Embryonic facial prominence (tissue), 1 donor: ENCODE results near the gene NAT10.
"Not testable (repeated sequence)": the region's sequence is repeated elsewhere in the genome, so short reads cannot be mapped to it uniquely, and the experiment has no call there.

Experiments
- DNase-seq: peaks from one replicate; pipeline ENCODE4 v3.0.0-alpha.2; 2016; ENCODE audit errors: extremely low spot score

The NAT10 gene

GRCh38 chr11:34167961-34168360, 62.5 kb downstream of the NAT10 start:
- no peak for DNase-seq

DNA sequence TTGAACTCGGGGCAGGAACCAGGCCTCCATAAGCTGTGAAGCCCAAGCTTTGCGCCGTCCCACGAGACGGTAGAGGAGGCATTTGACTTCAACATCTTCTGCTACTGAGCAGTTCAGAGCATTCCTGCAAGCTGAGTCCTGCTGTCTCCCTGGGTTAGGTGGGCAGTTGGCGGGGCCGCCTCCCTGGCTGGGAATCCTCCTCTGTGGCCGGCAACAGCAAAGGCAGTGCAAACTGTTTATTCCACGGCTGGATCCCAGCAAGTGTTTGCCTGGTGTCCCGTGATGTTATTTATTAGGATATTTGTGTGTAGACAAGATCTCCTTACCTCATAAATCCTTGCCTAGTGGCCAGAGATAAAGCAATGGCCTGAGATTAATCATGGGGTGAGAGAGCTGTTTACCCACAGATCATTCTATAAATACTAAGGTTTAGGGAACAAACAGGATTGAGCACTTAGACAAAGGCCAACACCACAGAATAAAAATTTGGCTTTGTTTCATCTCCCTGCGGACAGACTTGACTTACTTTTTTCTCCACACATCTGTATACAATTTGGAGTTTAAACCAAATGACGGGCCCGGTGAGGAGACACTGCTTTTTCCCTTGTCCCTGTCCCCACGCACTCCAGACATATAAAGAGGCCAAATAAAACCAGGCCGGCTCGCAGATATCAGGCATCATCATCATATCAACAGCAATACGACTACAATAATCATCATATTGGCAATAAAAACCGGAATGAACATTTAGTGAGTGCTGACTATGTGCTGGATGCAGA, 63.4 kb downstream of the NAT10 start:
- no peak for DNase-seq

- no peak for DNase-seq
These were observed 64.3 kb downstream of the NAT10 start for GRCh38 chr11:34169686-34170085.

DNA sequence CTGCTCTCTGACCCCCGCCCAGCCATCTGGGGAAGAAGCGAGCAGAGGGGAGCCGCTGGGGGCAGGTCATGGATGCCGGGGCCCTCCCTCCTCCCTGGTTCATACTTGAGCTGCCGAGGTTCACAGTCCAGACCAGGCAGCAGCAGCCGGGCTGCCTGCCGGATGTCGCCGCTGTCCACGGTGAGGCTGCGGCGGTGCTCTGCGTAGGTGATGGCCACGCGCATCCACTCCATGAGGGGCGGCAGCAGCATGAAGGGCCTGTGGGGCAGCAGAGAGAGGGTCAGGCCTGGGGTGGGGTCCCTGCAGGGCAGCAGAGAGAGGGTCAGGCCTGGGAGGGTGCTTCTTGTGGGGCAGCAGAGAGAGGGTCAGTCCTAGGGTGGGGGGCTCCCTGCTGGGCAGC, 67.6 kb downstream of the NAT10 start:
- DNase-seq, result no peak

DNA sequence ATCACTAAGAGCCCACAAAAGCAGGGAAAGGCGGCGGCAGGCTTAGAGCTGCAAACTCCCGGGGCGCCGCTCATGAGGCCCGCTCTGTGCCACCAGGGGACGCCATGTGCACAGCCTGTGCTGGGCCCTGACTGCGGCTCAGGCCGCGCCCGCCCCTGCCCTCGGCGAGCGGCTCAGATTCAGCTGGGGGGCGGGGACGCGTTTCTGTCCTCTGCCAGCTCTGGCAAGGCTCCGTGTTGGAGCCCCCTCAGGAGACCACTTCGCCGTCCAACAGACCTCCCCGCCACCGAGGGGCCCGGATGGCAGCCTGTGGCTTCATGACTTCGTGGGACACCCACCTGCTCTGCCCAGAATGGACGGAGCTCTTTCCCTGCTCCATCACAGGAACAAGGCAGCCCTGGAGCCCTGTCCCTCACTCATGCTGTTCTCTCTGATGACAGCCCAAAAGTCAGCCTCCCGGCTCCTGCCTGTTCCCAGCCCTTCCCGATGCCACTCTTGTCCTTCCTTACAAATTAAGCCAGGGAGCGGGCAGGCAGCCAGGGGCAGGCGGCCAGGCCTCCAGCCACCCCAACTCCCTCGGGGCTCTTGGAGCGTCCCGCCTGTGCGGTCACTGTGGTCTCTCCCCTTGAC, 69.1 kb downstream of the NAT10 start:
- peak; percentile 63 for DNase-seq

GRCh38 chr11:34175284-34176019, 70.0 kb downstream of the NAT10 start:
- no peak for DNase-seq

- DNase-seq, result no peak
These were observed 71.4 kb downstream of the NAT10 start for GRCh38 chr11:34176751-34177209.

DNA sequence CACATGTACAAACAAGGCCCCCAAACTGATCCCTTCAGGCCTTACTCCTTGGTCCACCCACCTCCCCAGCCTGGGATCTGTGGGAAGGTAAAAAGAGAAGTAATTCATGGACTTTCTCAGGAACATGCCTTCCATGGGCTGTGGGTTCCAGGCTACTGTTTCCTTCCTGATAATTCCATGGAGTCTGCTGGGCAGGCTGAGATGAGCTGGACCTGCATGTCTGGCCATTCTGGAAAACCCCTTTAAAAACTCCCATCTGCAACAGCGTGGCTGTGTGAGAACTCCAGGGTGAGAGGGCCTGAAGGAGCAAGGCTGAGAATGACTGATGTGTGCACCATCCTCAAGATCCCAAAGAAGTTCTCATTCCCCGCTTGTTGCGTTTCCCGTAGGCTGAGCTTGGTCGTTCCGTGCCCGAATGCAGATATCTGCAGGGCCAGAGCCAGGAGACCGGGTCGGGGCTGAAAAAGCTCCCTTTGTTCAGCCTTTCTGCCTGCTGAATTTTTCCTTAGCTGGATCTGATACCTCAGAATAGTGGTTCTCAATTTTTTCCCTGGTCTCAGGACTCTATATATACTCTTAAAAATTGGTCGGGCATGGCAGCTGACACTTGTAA, 72.9 kb downstream of the NAT10 start:
- DNase-seq, result no peak

- DNase-seq, result no peak
These were observed 73.7 kb downstream of the NAT10 start for GRCh38 chr11:34179026-34179675.

DNA sequence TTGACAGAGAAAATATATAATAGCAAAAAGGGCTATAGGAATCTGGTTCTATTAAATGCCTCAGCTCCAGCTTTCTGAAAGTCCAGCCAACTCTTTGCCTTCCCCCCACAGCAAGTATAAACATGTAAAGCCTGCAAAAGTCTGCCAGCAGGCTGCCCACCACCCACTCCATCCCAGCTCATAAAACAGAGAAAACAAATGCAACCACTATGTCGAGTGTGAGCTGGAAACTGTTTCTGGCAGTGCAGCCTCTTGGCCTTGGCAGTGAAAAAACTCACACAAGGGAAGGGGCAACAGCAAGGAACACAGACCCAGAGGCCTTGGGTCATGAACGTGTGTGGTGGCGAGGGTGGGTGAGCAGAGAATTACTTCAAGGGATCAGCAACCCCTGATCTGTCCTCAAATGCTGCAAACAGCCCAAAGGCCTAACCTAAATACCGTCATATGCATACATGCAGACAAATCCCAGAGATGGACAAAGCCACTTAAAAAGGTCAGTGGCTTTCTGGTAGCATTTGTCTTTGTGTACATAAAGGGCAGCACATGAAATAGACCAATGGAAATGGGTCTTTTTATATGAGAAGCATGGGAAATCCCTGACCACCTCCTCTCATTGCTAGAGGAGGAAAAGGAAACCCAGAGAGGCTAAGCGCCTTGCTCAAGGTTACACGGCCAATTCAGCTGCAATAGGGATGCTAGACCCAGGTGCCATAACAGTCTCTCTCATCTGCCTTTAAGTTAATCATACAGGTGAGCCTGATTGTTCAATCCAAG, 74.8 kb downstream of the NAT10 start:
- DNase-seq, result no peak

- DNase-seq, result not testable (repeated sequence)
These were observed 75.4 kb downstream of the NAT10 start for GRCh38 chr11:34180814-34181165.

- DNase-seq, result no peak
These were observed 75.8 kb downstream of the NAT10 start for GRCh38 chr11:34181251-34181650.

DNA sequence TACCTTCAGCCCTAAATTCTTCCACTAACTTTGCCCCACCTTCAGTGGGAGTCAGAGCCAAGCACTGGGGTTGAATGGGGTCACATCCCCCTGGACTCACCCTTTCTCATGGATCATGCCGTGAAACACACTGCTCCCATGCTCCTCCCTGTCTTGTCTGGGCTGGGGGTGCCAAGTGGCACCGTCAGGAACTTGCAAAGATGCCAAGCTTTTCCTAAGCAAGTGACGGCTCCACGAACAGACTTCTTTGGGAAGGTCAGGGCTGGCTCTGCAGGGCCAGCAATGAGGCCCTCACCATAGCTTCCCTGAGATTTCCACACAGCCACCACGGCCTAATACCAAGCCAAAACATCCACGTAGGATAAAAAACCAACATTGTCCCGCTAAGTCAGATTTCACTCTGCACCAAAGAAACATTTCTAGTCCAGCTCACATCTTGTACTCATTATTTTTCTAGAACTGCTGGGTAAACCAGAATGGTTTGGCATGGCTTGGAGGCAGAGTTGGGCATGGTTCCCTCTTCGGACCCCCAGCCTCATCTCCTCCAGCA, 76.5 kb downstream of the NAT10 start:
- DNase-seq, result peak; percentile 34

DNA sequence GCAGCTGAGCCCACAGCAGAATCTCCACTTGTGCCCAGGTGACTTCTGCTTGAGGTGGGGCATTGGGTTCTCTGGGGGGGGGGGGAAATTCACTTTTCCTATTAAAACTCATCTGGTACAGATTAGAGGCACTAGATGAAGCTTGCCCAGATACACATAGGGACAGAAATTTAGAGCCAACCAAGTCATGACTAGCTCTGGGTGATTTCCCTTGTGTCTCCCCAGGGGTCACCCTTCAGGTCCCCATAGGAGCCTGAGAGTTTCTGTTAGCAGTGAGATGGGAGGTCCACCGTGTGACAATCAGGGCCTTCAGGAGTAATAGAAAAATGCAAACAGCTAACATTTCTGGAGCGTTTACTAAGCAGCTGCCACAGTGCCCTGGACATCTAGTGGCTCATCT, 77.0 kb downstream of the NAT10 start:
- no peak for DNase-seq

DNA sequence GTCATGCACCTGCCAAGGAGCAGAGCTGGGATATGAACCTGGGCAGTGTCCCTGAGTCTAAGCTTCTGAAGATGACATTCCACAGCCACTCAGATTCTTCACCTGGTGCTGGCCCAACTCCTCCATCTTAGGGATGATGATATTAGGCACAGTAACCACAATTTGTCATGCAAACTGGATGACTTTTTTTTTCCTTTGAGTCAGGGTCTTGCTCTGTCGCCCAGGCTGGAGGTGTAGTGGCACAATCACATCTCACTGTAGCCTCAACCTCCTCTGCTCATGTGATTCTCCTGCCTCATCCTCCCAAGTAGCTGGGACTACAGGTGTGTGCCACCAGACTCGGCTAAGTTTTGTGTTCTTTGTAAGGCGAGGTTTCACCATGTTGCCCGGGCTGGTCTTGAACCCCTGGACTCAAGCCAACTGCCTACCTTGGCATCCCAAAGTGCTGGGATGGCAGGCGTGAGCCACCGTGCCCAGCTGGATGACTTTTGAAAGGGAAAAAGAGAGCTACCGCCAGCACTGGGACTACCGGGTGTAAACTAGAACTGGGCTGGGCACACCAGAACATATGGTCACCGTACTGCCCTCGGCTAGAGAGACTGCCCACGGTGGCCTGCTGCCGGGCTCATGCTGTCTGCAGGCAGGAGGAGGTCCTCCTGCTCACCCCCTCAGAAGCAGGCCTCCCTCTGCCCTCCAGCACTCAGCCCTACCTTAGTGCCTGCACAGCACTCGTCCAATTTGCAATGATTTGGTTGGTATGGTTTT, 77.7 kb downstream of the NAT10 start:
- no peak for DNase-seq

DNA sequence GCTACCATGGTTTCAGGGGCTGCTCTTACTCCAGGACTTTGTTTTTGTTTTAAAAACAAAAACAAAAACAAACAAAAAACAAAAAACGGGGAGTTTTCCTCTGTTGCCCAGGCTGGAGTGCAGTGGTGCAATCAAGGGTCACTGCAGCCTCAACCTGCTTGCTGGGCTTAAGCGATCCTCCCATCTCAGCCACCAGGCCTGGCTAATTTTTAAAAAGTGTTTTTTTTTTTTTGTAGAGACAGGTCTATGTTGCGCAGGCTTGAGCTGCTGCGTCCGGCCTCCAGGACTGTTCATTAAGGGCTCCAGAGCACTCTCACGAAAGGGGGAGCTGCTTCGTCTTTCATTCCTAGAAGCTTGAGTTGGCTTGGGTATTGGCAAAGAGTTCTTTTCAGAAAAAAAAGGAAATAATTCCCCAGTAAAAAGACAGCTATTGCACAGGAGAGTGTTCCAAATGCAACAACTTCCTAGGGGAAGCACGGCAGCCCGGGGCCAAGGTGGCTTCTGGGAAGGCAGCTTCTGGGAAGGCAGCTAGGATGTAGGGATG, 78.5 kb downstream of the NAT10 start:
- no peak for DNase-seq

DNA sequence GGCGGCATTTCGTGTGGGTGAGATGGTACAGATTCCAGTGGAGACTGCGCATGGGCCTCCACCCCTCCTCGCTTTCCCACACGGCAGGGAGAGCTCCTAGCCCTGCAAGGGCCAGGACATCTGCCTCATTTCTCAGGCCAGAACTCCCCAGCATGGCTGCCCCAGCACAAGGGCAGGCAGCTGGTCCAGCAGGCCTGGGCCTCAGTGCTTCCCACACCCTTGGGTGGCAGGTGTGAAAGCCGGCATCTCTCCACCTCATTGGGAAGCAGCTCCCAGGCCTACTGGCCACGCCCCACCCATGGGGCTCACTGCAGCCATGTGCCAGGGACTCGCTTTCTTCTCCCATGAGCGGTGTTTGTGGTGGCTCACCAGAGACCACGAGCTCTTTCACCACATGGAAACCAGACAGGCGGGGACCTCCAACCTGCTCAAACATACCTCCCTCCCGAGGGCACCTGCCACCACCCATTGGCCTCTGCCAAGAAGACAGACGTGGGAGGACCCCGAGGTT, 79.1 kb downstream of the NAT10 start:
- DNase-seq, result no peak

DNA sequence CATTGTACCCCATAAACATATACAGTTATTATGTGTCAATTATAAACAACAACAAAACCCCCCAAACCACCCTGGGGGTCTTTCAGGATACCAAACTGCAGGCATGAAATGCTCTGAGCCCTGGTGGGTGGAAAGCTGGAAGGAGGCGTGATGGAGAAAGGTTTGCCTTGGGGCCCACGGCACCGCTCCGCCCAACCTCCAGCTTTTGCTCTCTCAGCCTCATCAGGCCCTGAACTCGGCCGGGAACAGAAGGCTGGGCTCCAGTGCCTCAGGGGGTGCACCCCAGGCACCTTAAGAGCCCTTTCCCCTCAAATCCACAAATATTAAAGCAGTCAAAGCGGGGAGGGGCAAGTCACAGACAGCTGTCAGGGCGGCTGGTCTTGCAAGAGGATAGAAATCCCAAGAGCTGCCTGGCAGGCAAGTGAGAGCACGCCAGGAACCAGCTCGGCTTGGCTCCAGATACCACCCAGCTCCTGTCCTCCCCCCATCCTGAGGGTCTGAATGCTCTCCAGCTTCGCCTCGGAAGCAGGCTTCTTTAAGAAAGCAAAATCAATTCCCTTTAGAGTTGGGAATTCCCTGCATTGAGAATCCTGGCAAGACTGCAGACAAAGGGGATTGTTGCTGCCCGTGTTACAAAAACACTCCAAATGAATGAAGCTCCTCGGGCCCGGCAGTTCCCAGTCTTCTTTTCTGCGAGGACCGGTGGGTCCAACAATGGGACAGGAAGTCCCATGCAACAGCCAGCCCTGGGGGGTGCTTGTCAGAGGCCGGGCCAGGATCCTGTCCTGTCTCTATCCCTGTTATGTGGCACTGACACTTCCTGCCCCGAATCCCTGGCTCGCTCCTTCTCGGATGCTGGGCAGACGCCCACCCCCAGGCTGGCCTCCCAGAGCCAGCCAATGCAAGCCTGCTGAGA, 80.8 kb downstream of the NAT10 start:
- no peak for DNase-seq
